DND-41 (cell line): Measurements from ENCODE around the gene AKNA.

Source experiments
- CTCF ChIP-seq: IDR thresholded peaks from 2 replicates; pipeline ENCODE4 v1.5.1; 2012; ENCODE audit warnings: borderline replicate concordance, low read length, moderate library complexity, mild to moderate bottlenecking; ENCODE audit not compliant: poor library complexity, severe bottlenecking; ENCODE audit errors: extremely low read depth
- EZH2 ChIP-seq: IDR thresholded peaks from 3 replicates; pipeline ENCODE4 v1.6.1; 2012; ENCODE audit warnings: borderline replicate concordance, low read depth, mild to moderate bottlenecking, moderate library complexity, low read length, inconsistent platforms; ENCODE audit not compliant: severe bottlenecking

DNA sequence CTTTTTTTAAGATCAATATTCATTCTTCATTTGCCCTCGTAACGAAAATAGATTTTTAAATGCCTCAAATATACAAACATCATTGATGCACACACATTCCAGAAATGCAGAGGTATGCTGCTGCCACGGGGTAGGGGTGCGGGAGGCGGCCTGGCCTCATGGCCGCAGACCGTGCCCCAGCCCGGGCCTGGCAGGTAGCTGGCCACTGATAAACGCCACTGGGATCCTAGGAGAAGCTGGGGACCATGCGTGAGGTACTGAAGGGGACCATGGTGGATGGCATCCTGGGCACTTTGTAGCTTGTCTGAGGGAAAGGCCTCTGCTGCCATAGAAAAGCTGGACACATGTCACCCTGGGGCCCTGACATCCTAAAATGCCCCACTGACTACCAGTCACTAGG, 51.6 kb downstream of the AKNA start:
- no peak for TF ChIP-seq EZH2
- TF ChIP-seq CTCF: no peak
